NCI-H82 treated with DMSO at 0.1 percent for 48 hours (cell line): ENCODE results near the gene TESK2.

ENCODE experiments used
- DNase-seq: peaks from one replicate; lab custom pipeline; 2025; ENCODE audit not compliant: unreplicated experiment; lab: John Stamatoyannopoulos, UW

Gene TESK2

GRCh38 chr1:45314266-45314665, 176.7 kb downstream of the TESK2 start:
- no peak for DNase-seq

- DNase-seq: no peak
These were observed 184.1 kb downstream of the TESK2 start for GRCh38 chr1:45306905-45307304.

GRCh38 chr1:45306319-45306718, 184.6 kb downstream of the TESK2 start:
- DNase-seq: no peak

GRCh38 chr1:45305231-45305630, 185.7 kb downstream of the TESK2 start:
- no peak for DNase-seq

- no peak for DNase-seq
These were observed 186.5 kb downstream of the TESK2 start for GRCh38 chr1:45304311-45305081.

GRCh38 chr1:45303520-45304310, 187.2 kb downstream of the TESK2 start:
- DNase-seq: peak; percentile 93

- no peak for DNase-seq
These were observed 188.3 kb downstream of the TESK2 start for GRCh38 chr1:45302505-45303150.

GRCh38 chr1:45300669-45300997, 190.3 kb downstream of the TESK2 start:
- DNase-seq: no peak

- DNase-seq: peak; percentile 45
These were observed 190.8 kb downstream of the TESK2 start for GRCh38 chr1:45299981-45300668.

- DNase-seq: no peak
These were observed 191.7 kb downstream of the TESK2 start for GRCh38 chr1:45299296-45299695.

GRCh38 chr1:45297666-45298356, 193.2 kb downstream of the TESK2 start:
- DNase-seq: no peak
